PC-9 (cell line): ENCODE results near the gene ABR.

Experiments
- EZH2 ChIP-seq: fragments of 200-600 bp; sonication (generic); IDR thresholded peaks from 2 replicates; pipeline ENCODE4 v1.8.0; 2017; ENCODE audit warnings: antibody characterized with exemption, low read depth
- TF ChIP-seq, protein P1 (sequence below): fragments of 200-600 bp; sonication (generic); conservative IDR thresholded peaks from 2 replicates; pipeline ENCODE4 v1.6.1; 2017; ENCODE audit warnings: mixed run types, antibody characterized with exemption, mild to moderate bottlenecking, moderate library complexity

DNA sequence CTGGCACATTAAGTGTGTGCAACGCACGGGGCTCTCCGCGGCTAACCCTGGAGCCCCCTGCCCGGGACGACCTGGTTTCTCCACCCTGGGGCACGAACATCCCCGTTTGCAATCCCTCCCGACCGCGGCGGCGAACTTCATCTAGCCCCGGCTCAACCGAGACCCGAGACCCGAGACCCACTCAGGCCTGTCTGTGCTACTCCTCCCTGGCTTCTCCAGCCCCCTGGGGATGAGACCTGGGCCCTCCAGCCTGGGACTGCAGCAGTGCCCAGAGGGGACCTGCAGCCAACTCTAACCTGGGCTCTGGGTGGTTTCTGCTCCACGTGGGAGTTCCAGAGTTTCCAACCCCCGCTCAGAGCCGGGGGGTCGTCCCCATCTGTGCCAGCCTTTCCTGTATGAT, 109.4 kb downstream of the ABR start:
- TF ChIP-seq, protein P1, sequence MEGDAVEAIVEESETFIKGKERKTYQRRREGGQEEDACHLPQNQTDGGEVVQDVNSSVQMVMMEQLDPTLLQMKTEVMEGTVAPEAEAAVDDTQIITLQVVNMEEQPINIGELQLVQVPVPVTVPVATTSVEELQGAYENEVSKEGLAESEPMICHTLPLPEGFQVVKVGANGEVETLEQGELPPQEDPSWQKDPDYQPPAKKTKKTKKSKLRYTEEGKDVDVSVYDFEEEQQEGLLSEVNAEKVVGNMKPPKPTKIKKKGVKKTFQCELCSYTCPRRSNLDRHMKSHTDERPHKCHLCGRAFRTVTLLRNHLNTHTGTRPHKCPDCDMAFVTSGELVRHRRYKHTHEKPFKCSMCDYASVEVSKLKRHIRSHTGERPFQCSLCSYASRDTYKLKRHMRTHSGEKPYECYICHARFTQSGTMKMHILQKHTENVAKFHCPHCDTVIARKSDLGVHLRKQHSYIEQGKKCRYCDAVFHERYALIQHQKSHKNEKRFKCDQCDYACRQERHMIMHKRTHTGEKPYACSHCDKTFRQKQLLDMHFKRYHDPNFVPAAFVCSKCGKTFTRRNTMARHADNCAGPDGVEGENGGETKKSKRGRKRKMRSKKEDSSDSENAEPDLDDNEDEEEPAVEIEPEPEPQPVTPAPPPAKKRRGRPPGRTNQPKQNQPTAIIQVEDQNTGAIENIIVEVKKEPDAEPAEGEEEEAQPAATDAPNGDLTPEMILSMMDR: no peak
- no peak for TF ChIP-seq EZH2
